Activated gamma-delta T cell treated with Interleukin-2 at 50 U/mL for 16 hours (primary cell): Measurements from ENCODE around the gene DNAJC7.
"Not testable (repeated sequence)": the region's sequence is repeated elsewhere in the genome, so short reads cannot be mapped to it uniquely, and the experiment has no call there.

Experiments
- DNase-seq: peaks from one replicate; pipeline ENCODE4 v3.0.0-alpha.2; 2020

DNAJC7 gene

DNA sequence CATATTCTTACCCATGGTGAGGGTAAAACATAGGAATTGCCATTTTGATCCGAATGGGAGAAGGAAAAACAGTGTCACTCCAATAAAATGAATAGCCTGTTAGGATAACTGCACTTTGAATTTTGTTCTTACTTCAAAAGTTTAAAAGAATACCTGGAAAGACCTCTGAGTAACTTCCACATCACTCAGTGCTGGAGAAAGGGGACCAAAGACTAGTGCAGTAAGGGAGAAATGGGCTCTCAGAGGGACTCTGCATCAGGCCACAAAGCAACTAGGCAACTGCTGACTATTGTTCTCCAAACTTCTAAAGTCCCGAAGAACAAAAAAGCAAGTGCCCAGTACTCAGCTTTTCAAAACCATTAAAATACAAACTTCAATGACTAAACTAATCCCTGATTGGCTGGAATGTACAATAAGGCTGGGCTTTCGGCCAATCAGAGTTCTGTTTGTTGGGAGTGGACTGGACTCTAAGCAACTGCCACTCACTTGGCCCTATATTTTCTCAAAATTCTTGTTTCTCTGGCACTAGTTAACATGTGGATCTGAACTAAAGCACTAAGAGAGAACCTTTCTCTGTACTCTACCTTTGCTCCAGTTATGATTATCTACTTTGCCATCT, 6.2 kb downstream of the DNAJC7 start:
- no peak for DNase-seq

DNA sequence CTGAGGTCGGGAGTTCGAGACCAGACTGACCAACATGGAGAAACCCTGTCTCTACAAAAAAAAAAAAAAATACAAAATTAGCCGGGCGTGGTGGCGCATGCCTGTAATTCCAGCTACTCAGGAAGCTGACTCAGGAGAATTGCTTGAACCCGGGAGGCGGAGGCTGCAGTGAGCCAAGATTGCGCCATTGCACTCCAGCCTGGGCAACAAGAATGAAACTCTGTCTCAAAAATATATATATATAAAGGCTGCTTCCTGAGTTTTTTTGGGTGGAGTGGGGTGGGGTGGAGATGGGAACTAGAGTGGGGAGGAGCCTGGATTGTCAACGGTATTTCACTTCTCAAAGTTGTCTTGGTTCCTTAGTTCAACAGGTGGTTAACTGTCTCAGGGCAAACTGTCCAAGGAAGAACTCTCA, 7.0 kb downstream of the DNAJC7 start:
- not testable (repeated sequence) for DNase-seq

DNA sequence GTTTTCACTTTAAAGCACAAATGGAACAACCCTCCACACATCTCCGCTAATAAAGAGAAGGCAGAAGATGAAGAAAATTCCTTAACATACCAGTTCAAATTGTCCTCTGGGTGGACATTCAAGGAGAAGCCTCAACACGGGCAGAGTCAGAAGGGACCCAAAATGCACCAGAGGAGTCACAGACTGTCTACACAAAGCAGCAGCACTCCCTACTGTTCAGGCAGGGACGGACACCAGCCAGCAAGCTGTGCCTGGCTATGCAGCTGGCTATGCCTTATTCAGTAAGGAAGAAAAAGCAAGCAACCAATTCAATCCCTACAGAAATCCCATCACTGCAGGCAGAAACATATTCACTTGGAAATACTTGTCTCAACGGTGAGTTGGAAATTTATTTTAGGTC, 8.1 kb downstream of the DNAJC7 start:
- no peak for DNase-seq

DNA sequence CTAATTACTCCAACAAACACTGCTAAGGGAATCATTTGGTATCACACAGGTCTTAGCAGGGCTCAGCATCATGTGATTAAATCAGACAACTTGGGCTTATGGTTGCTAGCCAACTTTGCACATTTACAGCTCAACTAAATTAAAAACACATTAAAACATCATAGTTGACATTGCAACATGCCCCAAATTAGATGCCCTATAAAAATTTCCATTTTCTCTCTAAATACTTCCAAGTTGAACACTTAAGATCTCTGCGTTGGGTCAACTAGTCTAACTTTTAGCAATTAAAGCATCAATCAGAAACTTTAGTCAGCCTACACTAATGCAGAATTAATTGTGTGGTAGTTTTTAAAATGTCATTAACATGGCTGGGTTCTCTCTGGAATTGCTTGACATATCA, 12.1 kb downstream of the DNAJC7 start:
- DNase-seq, result no peak

DNA sequence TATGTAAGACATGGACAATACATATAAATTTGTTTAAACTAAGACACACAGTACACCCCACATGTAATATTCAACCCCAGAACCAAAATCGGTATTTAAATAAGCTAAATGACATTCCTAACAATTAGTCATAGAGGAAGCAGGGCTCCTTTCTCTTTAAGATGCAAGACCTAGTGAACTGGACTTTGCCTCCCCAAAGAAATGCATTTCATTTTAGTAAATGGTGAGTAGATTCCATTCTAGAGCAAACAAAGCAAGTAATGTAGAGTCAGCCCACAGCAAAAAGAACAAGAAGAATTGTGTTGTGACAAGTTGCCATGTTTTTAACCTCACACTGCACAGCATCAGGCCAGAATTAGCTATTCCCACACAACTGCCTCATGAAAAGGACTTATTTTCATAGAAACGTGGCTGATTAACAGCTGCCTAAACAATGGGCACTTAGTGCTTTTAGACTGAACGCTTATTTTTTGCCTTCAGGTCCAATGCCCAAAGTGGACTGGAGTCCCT, 14.4 kb downstream of the DNAJC7 start:
- DNase-seq, result no peak

- DNase-seq, result no peak
Measured at GRCh38 chr17:42002175-42002791, 15.0 kb downstream of the DNAJC7 start.

DNA sequence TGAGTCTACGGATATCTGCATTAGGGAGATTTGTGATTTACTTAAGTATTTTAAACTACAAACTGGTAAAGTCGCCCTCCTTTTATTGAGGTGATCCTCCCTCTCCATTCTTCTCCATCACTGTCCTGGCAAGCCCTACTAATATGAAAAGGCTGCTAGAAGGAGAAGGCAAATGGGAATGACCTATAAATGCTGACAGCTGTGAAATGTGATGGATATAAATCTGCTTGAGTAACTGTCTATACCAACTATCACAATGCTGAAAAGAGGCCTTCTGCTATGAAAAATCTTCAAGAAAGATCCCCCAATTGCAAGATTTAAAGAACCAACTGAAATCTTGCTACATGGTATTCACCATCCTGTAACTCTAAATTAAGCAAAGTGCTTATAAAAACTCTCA, 15.5 kb downstream of the DNAJC7 start:
- DNase-seq, result no peak

- no peak for DNase-seq
Measured at GRCh38 chr17:42000413-42001133, 16.7 kb downstream of the DNAJC7 start.

DNA sequence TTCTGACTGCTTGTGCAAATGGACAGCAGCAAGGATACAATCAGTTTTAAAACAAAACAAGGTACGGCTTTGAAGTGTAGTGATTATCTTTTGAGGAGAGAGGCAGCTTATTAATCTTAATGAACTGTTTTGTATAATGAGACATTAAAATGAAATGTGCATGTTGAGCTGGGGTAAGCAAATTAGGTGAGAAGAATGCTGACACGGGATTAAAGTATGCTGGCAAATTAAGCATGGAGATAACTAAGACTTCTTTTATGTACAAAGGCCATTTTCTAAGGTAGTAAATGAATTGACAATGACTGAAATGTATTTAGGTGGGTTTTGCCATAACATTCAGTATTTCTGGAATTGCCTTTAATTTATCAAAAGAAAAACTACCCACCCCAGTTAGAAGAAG, 18.7 kb downstream of the DNAJC7 start:
- DNase-seq, result no peak

GRCh38 chr17:41996855-41997164, 20.4 kb downstream of the DNAJC7 start:
- DNase-seq, result no peak

GRCh38 chr17:41992576-41992975, 24.7 kb downstream of the DNAJC7 start:
- no peak for DNase-seq

DNA sequence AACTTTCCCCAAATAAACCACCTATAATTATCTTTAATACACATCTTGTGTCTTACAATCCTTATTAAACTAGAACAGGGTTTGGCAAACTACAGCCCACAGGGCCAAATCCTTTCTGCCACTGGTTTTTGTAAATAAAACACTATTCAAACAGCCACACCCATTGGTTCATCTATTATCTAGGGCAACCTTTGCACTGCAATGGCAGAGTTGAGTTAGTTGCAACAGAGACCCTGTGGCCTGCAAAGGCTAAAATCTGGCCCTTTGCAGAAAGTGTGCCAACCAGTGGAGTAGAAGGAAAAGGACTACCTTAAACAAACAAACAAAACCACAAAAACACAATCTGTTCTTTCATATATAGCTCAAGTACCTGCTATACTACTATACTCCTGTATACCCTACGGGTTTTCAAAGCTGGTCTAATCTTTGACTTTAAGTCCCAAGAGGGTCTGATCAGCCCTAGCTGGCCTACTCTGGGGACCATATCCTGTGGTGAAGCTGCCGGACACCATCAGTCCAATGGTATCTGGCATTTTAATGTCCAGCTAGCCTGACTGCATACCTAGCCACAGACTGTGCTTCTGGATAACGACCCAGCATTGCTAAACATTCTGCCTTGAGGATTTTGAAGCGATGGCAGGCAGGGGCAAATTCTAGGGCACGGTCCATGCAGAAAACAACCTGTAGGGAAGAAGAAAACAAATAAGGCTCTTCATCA, 27.4 kb downstream of the DNAJC7 start:
- DNase-seq, result no peak

DNA sequence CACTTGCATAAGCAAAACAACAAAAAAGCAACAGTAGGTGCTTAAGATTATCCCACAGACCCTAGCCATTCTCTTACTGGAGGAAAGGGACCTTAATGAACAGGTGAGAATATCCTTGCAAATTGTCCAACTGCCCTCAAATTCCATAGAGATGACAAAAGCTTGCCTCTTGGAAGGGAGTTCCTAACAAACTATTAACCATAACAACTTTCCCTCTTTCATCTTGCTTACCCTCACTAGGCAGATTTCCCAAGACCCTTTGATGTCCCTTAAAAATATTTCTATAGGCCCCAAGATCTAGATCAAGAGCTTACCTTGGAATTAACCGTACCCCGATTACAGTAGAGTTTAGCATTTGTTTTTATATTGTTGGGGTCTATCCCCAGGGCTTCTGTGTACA, 28.8 kb downstream of the DNAJC7 start:
- no peak for DNase-seq

GRCh38 chr17:41987642-41988041, 29.6 kb downstream of the DNAJC7 start:
- no peak for DNase-seq

- no peak for DNase-seq
Measured at GRCh38 chr17:41986634-41987033, 30.6 kb downstream of the DNAJC7 start.

DNA sequence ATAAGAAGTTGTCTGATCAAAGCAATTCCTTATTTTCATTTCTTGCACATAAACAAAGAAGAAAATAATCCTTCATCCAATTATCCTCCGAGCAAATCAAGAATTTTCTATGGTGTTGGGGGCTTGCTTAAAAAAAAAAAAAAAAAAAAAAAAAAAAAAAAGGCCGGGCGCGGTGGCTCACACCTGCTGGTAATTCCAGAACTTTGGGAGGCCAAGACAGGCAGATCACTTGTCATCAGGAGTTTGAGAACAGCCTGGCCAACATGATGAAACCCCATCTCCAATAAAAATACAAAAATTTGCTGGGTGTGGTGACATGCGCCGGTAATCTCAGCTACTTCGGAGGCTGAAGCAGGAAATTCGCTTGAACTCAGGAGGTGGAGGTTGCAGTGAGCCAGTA, 31.3 kb downstream of the DNAJC7 start:
- DNase-seq, result no peak

DNA sequence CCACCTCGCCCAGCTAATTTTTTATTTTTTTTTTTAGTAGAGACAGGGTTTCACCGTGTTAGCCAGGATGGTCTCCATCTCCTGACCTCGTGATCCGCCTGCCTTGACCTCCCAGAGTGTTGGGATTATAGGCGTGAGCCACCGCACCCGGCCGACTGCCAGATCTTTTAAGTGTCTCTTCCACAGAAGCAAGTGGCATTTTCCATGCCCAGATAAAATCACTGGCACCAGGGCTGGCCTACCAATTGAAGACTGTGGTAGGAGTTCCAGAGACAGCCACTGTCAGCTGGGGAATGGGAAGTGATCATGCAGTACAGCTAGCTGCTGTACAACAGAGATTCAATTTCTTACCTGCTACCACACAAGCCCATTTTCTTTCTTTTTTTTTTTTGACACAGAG, 32.8 kb downstream of the DNAJC7 start:
- no peak for DNase-seq

DNA sequence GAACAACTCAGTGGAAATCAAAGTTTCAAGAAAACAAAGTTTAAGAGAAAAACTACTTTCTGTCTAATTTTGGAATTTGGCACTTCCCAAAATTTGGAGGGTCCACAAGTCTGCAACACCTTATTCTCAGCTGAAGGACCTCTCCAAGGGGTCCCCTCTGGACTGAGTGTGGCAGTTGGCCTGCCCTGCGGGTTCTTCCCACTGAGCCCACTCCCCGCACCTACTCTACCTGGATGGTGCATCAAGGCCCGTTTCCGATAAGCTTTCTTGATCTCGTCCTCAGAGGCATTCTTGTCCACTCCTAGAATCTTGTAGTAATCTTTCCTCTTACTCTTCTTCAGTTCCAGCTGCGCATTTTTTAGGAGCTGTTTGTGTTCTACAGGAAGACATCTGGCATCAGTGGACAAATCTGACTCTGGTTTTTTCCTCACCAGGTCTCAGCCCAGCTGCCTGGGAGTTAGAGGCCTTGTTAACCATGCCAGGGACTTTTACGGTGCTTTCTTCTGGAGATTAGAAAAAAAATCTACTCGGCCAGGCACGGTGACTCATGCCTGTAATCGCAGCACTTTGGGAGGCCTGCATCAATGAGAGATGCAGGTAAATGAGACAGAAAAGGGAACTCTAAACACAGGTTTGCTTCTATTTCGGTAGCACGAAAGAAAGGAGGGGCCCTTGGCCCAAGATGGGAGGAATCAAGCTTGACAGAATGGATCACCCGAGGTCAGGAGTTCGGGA, 35.0 kb downstream of the DNAJC7 start:
- no peak for DNase-seq

DNA sequence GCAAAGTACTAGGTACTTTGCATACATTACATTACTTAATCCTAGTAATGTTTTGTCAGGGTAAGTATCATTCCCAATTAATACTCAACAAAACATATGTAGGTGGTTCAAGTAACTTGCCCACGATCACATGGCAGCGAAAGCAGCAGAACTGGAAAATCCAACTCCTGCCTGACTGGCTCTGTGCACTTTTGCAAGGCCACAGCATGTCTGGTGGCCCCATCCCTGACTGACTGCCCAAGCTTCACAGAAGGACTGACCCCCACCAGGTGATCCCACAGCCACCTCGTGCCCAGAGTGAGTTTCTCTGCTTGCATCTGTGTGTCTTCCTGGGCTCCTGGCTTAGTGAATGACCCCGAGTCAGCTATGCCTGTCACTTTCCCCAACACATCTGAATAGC, 39.2 kb downstream of the DNAJC7 start:
- DNase-seq, result no peak

DNA sequence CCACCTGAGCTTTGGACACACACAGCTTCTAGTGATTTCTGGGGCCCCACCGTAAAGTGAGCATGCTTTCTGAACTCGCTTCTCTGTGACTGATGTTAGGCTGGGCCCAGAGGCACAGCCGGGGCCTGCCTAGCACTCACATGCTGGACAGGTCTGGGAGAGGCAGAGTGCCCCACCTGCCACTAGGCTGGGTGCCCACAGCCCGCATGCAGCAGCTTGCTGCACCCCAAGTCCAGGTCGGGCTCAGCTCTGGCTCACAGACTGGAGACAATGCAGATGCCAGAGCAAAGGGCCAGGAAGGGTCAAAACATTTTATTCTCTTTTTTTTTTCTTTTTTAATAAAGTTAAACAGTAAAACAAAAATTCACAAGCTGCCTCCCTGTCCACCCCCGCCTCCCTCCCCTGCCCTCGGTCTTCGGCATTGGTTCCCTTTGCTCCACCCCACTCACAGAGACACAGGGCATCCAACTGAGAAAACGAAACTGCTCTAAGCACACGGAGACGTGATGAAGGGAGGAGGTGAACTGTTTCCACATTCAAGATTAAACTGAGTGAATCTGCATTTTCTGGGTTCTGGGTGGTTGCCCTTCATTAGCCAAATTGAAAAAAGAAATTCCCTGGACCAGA, 41.0 kb downstream of the DNAJC7 start:
- no peak for DNase-seq

GRCh38 chr17:41975099-41976083, 41.8 kb downstream of the DNAJC7 start:
- DNase-seq, result no peak
